Gastrocnemius medialis (tissue), 4 donors: Measurements from ENCODE around the gene LRP4.

ENCODE experiments used
- CTCF ChIP-seq, 5 experiments: fragments of 450-650 bp in 3 of 5; fragments of 200-600 bp in 2 of 5; sonication (generic) in 2 of 5; IDR thresholded peaks in 4 of 5; conservative IDR thresholded peaks in 1 of 5; 1 replicate in 4 of 5; 2 replicates in 1 of 5; pipeline ENCODE4 v1.5.1; 2016 to 2019; ENCODE audit warnings: antibody characterized with exemption in 5 of 5, mild to moderate bottlenecking in 3 of 5, moderate library complexity in 3 of 5
- POLR2A ChIP-seq, 2 donors: fragments of 450-650 bp; IDR thresholded peaks; one replicate each; pipeline ENCODE4 v1.6.1; 2017; ENCODE audit warnings: antibody characterized with exemption in 2 of 2, mild to moderate bottlenecking in 2 of 2, moderate library complexity in 2 of 2

GRCh38 chr11:46912526-46913150 lies 5.7 kb downstream of the LRP4 start:
- TF ChIP-seq CTCF (IDR thresholded peaks at IDR 0.05 in 4 of 5, conservative IDR thresholded peaks at IDR 0.05 in 1 of 5), result no peak
- no peak for TF ChIP-seq POLR2A (IDR thresholded peaks at IDR 0.05)
